ENCODE data around the gene PAQR9.

DNA sequence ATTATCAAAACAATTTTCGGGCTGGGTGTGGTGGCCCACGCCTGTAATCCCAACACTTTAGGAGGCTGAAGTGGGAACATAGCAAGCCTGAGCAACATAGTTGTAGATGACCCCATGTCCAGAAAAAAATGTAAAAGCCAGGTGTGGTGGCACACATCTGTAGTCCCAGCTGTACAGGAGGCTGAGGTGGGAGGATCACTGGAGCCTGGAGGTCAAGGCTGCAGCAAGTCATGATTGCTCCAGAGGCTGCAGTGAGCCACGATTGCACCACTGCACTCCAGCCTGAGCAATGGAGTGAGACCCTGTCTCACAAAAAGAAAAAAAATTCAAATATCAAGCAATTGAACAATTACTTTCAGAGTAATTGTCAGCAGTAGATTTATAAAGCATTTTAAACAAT lies 8.0 kb upstream of the PAQR9 start:
- TF ChIP-seq, protein P1, sequence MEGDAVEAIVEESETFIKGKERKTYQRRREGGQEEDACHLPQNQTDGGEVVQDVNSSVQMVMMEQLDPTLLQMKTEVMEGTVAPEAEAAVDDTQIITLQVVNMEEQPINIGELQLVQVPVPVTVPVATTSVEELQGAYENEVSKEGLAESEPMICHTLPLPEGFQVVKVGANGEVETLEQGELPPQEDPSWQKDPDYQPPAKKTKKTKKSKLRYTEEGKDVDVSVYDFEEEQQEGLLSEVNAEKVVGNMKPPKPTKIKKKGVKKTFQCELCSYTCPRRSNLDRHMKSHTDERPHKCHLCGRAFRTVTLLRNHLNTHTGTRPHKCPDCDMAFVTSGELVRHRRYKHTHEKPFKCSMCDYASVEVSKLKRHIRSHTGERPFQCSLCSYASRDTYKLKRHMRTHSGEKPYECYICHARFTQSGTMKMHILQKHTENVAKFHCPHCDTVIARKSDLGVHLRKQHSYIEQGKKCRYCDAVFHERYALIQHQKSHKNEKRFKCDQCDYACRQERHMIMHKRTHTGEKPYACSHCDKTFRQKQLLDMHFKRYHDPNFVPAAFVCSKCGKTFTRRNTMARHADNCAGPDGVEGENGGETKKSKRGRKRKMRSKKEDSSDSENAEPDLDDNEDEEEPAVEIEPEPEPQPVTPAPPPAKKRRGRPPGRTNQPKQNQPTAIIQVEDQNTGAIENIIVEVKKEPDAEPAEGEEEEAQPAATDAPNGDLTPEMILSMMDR (IDR thresholded peaks at IDR 0.05; ENCODE audit: low read depth, low read length), result no peak
- TF ChIP-seq MYC (IDR thresholded peaks at IDR 0.05; ENCODE audit: low read depth, low read length), result no peak

Measured in NB4 (cell line).